ENCODE data around the gene PALMD. TPM values are rescaled to one million over a fixed set of nuclear protein-coding genes. Genes with fewer than 3 reads are reported as not detected.
A peak's percentile ranks its signal among the peaks of the same experiment; 100 is the strongest.

The PALMD gene
- total RNA-seq, 1 experiment from 2014 or later, result 0.05 TPM

GRCh38 chr1:99728494-99729235 lies 82.8 kb downstream of the PALMD start:
- ChIA-PET CTCF (no interaction called here), POLR2A (no interaction called here)
- intact Hi-C loops (cut with micrococcal nuclease; ENCODE audit: unreplicated experiment), result no loop called here
- in situ Hi-C loops (cut with HindIII; ENCODE audit: low pct_unique_long_range_greater_than_20kb, low sequenced_read_pairs), result no loop called here
- TF ChIP-seq, protein P1, sequence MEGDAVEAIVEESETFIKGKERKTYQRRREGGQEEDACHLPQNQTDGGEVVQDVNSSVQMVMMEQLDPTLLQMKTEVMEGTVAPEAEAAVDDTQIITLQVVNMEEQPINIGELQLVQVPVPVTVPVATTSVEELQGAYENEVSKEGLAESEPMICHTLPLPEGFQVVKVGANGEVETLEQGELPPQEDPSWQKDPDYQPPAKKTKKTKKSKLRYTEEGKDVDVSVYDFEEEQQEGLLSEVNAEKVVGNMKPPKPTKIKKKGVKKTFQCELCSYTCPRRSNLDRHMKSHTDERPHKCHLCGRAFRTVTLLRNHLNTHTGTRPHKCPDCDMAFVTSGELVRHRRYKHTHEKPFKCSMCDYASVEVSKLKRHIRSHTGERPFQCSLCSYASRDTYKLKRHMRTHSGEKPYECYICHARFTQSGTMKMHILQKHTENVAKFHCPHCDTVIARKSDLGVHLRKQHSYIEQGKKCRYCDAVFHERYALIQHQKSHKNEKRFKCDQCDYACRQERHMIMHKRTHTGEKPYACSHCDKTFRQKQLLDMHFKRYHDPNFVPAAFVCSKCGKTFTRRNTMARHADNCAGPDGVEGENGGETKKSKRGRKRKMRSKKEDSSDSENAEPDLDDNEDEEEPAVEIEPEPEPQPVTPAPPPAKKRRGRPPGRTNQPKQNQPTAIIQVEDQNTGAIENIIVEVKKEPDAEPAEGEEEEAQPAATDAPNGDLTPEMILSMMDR (IDR thresholded peaks at IDR 0.05), result peak; percentile 40
- no peak for TF ChIP-seq SIN3A (IDR thresholded peaks at IDR 0.05; ENCODE audit: borderline replicate concordance, insufficient read depth, low read depth, low read length)
- H3K9me3 ChIP-seq (ENCODE audit: control insufficient read depth, insufficient read depth, low read depth, low read length), result no peaks in the 10 kb centered on the region
- no peaks in the 10 kb centered on the region for H3K4me1 ChIP-seq (ENCODE audit: control insufficient read depth, insufficient read depth, low read length)
- H3K36me3 ChIP-seq (ENCODE audit: control insufficient read depth, insufficient read depth, low read length), result no peaks in the 10 kb centered on the region
- ATAC-seq (no peak), DNase-seq (ENCODE audit: low read depth, low spot score) (no peak)
- no TSS peak for BruUV-seq (replicated peaks)
- H3K4me3 ChIP-seq (ENCODE audit: low read depth in 2 of 2, low read length in 2 of 2), result no peak overlapping the region
- no peak overlapping the region for H3K27ac ChIP-seq (ENCODE audit: low read length)
- no peaks in the 10 kb centered on the region for H3K27me3 ChIP-seq (ENCODE audit: control insufficient read depth, insufficient read depth, low read length)

GRCh38 chr1:99731384-99731783 lies 85.5 kb downstream of the PALMD start:
- DNase-seq (ENCODE audit: low read depth, low spot score), result no peak
- Histone ChIP-seq H3K9me3 (ENCODE audit: control insufficient read depth, insufficient read depth, low read depth, low read length) (no peaks in the 10 kb centered on the region), H3K36me3 (ENCODE audit: control insufficient read depth, insufficient read depth, low read length) (no peaks in the 10 kb centered on the region), H3K4me1 (ENCODE audit: control insufficient read depth, insufficient read depth, low read length) (no peaks in the 10 kb centered on the region), H3K4me3 (ENCODE audit: low read depth in 2 of 2, low read length in 2 of 2) (no peak overlapping the region), H3K27ac (ENCODE audit: low read length) (no peak overlapping the region), H3K27me3 (ENCODE audit: control insufficient read depth, insufficient read depth, low read length) (no peaks in the 10 kb centered on the region)
- ChIA-PET CTCF (no interaction called here), POLR2A (no interaction called here)
- BruUV-seq (replicated peaks), result no TSS peak
- TF ChIP-seq, protein P2, sequence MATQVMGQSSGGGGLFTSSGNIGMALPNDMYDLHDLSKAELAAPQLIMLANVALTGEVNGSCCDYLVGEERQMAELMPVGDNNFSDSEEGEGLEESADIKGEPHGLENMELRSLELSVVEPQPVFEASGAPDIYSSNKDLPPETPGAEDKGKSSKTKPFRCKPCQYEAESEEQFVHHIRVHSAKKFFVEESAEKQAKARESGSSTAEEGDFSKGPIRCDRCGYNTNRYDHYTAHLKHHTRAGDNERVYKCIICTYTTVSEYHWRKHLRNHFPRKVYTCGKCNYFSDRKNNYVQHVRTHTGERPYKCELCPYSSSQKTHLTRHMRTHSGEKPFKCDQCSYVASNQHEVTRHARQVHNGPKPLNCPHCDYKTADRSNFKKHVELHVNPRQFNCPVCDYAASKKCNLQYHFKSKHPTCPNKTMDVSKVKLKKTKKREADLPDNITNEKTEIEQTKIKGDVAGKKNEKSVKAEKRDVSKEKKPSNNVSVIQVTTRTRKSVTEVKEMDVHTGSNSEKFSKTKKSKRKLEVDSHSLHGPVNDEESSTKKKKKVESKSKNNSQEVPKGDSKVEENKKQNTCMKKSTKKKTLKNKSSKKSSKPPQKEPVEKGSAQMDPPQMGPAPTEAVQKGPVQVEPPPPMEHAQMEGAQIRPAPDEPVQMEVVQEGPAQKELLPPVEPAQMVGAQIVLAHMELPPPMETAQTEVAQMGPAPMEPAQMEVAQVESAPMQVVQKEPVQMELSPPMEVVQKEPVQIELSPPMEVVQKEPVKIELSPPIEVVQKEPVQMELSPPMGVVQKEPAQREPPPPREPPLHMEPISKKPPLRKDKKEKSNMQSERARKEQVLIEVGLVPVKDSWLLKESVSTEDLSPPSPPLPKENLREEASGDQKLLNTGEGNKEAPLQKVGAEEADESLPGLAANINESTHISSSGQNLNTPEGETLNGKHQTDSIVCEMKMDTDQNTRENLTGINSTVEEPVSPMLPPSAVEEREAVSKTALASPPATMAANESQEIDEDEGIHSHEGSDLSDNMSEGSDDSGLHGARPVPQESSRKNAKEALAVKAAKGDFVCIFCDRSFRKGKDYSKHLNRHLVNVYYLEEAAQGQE (IDR thresholded peaks at IDR 0.05; ENCODE audit: insufficient read depth in 1 of 2, low read depth in 2 of 2, low read length in 1 of 2), result no peak
- TF ChIP-seq SIN3A (IDR thresholded peaks at IDR 0.05; ENCODE audit: borderline replicate concordance, insufficient read depth, low read depth, low read length), result no peak
- TF ChIP-seq, protein P1 (IDR thresholded peaks at IDR 0.05), result no peak
- no peak for TF ChIP-seq TCF7L2 (IDR thresholded peaks at IDR 0.05; ENCODE audit: low read depth, low read length)
- TF ChIP-seq POLR2AphosphoS5 (IDR thresholded peaks at IDR 0.05; ENCODE audit: low read depth, low read length), result no peak
- in situ Hi-C loops (cut with HindIII; ENCODE audit: low pct_unique_long_range_greater_than_20kb, low sequenced_read_pairs), result no loop called here
- ATAC-seq, result no peak
- intact Hi-C loops (cut with micrococcal nuclease; ENCODE audit: unreplicated experiment), result no loop called here

Data from Panc1 (cell line).